K562 (cell line): ENCODE data around the gene PCSK6. TPM values are rescaled to one million over a fixed set of nuclear protein-coding genes. Genes with fewer than 3 reads are reported as not detected.
A peak's percentile ranks its signal among the peaks of the same experiment; 100 is the strongest.

Experiments
- ATAC-seq: fragments of 200-7000 bp; cut with Tn5 transposase; 3 replicates; pipeline ENCODE4 v1.9.1; 2020; ENCODE audit warnings: moderate library complexity
- BruUV-seq: library from RNA; stranded (reverse); fragments of 400-500 nt; replicated peaks from 2 replicates; lab custom pipeline; 2021; lab: Mats Ljungman, UMichigan
- CTCF ChIA-PET: fragments of 300-600 bp; formaldehyde crosslinking; extraction: SDS; loops from one replicate; lab custom pipeline; 2021; ENCODE audit warnings: low intra/inter-chr PET ratio; lab: Yijun Ruan, JAX
- POLR2A ChIA-PET: fragments of 300-600, 350-650 bp; sonication (Branson Sonifier 250); formaldehyde crosslinking; extraction: SDS; loops from one replicate; lab custom pipeline; 2021; ENCODE audit warnings: antibody characterized with exemption, inconsistent platforms; lab: Yijun Ruan, JAX
- DNase-seq, 4 experiments: peaks; one replicate each; pipeline versions ENCODE4 v3.0.0 to v3.0.0-alpha.2; 2011 to 2018; ENCODE audit warnings: low spot score in 3 of 4, mixed read lengths in 3 of 4; ENCODE audit errors: extremely low read depth in 1 of 4
- FAIRE-seq: peaks from 2 replicates; lab custom pipeline; 2011; peaks lifted over from hg19 to GRCh38; lab: Jason Lieb, UNC
- H2AFZ ChIP-seq: 2 replicates; pipeline ENCODE4 v1.6.0; 2011; ENCODE audit warnings: low read depth, low read length, control low read depth, inconsistent platforms
- H3K27ac ChIP-seq: fragments of 200-600 bp; 3 replicates; pipeline ENCODE4 v1.8.0; 2011; ENCODE audit warnings: low read depth, mild to moderate bottlenecking, control low read depth, inconsistent platforms, low read length, moderate library complexity, mixed read lengths; ENCODE audit errors: extremely low read depth
- H3K27me3 ChIP-seq, 2 experiments: fragments of 300-600 bp in 1 of 2; 2 replicates in 1 of 2; 3 replicates in 1 of 2; pipeline versions ENCODE4 v1.6.0 to v1.8.0; 2011; ENCODE audit warnings: inconsistent platforms in 2 of 2, low read length in 2 of 2, mild to moderate bottlenecking in 1 of 2, mixed read lengths in 1 of 2, moderate library complexity in 1 of 2; ENCODE audit not compliant: control insufficient read depth in 2 of 2, insufficient read depth in 2 of 2
- H3K36me3 ChIP-seq: fragments of 300-600 bp; 3 replicates; pipeline ENCODE4 v1.8.0; 2011; ENCODE audit warnings: mild to moderate bottlenecking, low read length, inconsistent platforms; ENCODE audit not compliant: control insufficient read depth, insufficient read depth
- H3K4me1 ChIP-seq, 2 experiments: fragments of 200-600 bp in 1 of 2; replicated peaks in 1 of 2; 2 replicates in 1 of 2; 3 replicates in 1 of 2; pipeline versions ENCODE4 v1.5.1 to v1.8.0; 2011; ENCODE audit warnings: inconsistent platforms in 2 of 2, low read length in 2 of 2, mild to moderate bottlenecking in 1 of 2, mixed read lengths in 1 of 2, moderate library complexity in 1 of 2; ENCODE audit not compliant: control insufficient read depth in 2 of 2, insufficient read depth in 2 of 2
- H3K4me2 ChIP-seq: 2 replicates; pipeline ENCODE4 v1.6.1; 2011; ENCODE audit warnings: low read length, control low read depth, inconsistent platforms, mixed read lengths; ENCODE audit not compliant: insufficient read depth
- H3K4me3 ChIP-seq: fragments of 200-600 bp; sonication (generic), shearing (Covaris generic); 2 replicates; pipeline ENCODE4 v1.5.1; 2016; ENCODE audit warnings: control low read depth, inconsistent platforms
- H3K79me2 ChIP-seq: fragments of 200-600 bp; 3 replicates; pipeline ENCODE4 v1.8.0; 2011; ENCODE audit warnings: low read length, inconsistent platforms; ENCODE audit not compliant: control insufficient read depth, insufficient read depth
- H3K9ac ChIP-seq, 2 experiments: 2 replicates each; pipeline versions ENCODE4 v1.6.0 to v1.6.1; 2011; ENCODE audit warnings: low read depth in 2 of 2, low read length in 2 of 2, control low read depth in 1 of 2, inconsistent platforms in 1 of 2, mild to moderate bottlenecking in 1 of 2, mixed read lengths in 1 of 2; ENCODE audit not compliant: insufficient read depth in 1 of 2
- H3K9me1 ChIP-seq: one replicate; pipeline ENCODE4 v1.6.0; 2011; ENCODE audit warnings: inconsistent platforms, mild to moderate bottlenecking, low read length, moderate library complexity; ENCODE audit not compliant: control insufficient read depth, insufficient read depth
- H3K9me3 ChIP-seq: replicated peaks from 2 replicates; pipeline ENCODE4 v1.5.1; 2011; ENCODE audit warnings: low read depth, low read length, inconsistent platforms; ENCODE audit not compliant: control insufficient read depth, insufficient read depth
- H4K20me1 ChIP-seq: replicated peaks from 2 replicates; pipeline ENCODE4 v1.6.1; 2011; ENCODE audit warnings: low read length, inconsistent platforms, mixed read lengths; ENCODE audit not compliant: control insufficient read depth, insufficient read depth
- BHLHE40 ChIP-seq: IDR thresholded peaks from 2 replicates; pipeline ENCODE4 v1.6.1; 2011; ENCODE audit warnings: low read length, improper control_type of control experiment
- HNRNPUL1 ChIP-seq: fragments of 200-400 bp; formaldehyde crosslinking; IDR thresholded peaks from 2 replicates; pipeline ENCODE4 v1.6.1; 2017; ENCODE audit warnings: low read length
- MTA1 ChIP-seq: fragments of 450-650 bp; IDR thresholded peaks from 2 replicates; pipeline ENCODE4 v1.6.1; 2017; ENCODE audit warnings: borderline replicate concordance
- PML ChIP-seq: IDR thresholded peaks from 2 replicates; pipeline ENCODE4 v1.6.1; 2012; ENCODE audit warnings: low read length, inconsistent platforms
- ZNF696 ChIP-seq: fragments of 250-450 bp; sonication (Bioruptor Pico); conservative IDR thresholded peaks from 2 replicates; pipeline ENCODE4 v1.4.0; 2020; ENCODE audit warnings: mild to moderate bottlenecking, moderate library complexity
- WGBS: fragments of 100-300 bp; shearing (Covaris generic); methylation state at CpG from one replicate; pipeline ENCODE4 v1.1.6; 2016; ENCODE audit warnings: low coverage, mixed read lengths; ENCODE audit not compliant: insufficient coverage; ENCODE audit errors: missing lambda C conversion rate; 5-methylcytosine and 5-hydroxymethylcytosine counted together
- in situ Hi-C: fragments of 300-500 bp; cut with MboI; formaldehyde crosslinking; loops from 4 replicates; pipeline ENCODE4 v1.15.0; 2018; ENCODE audit warnings: inconsistent platforms, mixed read lengths
- intact Hi-C: fragments of 100-400 bp; cut with micrococcal nuclease; formaldehyde crosslinking; loops from 2 replicates; pipeline ENCODE4 v1.14.2; 2022
- polyA plus RNA-seq, 8 experiments: library from polyadenylated mRNA; depleted of rRNA in 4 of 8; stranded (reverse) in 5 of 8; unstranded in 3 of 8; fragments of >200 nt; fragmentation: Nextera tagmentation in 2 of 8; fragmentation: Illumina TruSeq in 1 of 8; extraction: Ambion mirVana in 2 of 8; extraction: Trizol in 1 of 8; gene quantifications; 2 replicates each; pipeline versions ENCODE4 v1.2.1 to v1.2.3, GENCODE V29; 2011 to 2014; ENCODE audit warnings: inconsistent platforms in 1 of 8, missing spikeins in 1 of 8
- total RNA-seq, 7 experiments: library from RNA; depleted of rRNA in 6 of 7; stranded (reverse); fragments of >200 nt in 6 of 7; fragmentation: Illumina TruSeq in 2 of 7; extraction: Trizol in 2 of 7; gene quantifications; 2 replicates each; pipeline versions ENCODE4 v1.2.1 to v1.2.3, GENCODE V29; 2011 to 2021; ENCODE audit warnings: low replicate concordance in 1 of 7
- TF ChIP-seq, protein P1 (sequence below), 2 experiments: fragments of 450-650 bp; IDR thresholded peaks; 2 replicates each; pipeline ENCODE4 v1.6.1; 2016; ENCODE audit warnings: mild to moderate bottlenecking in 2 of 2, borderline replicate concordance in 1 of 2, low read depth in 1 of 2, moderate library complexity in 1 of 2
- TF ChIP-seq, protein P2 (sequence below): fragments of 200-800 bp; sonication (Bioruptor generic); IDR thresholded peaks from 2 replicates; pipeline ENCODE4 v1.6.1; 2017; ENCODE audit warnings: missing genetic modification characterization, missing compliant biosample characterization
- TF ChIP-seq, protein P3 (sequence below), 2 experiments: IDR thresholded peaks; 2 replicates each; pipeline ENCODE4 v1.6.1; 2011; ENCODE audit warnings: borderline replicate concordance in 1 of 2, control low read depth in 1 of 2, low read depth in 1 of 2, low read length in 1 of 2, mild to moderate bottlenecking in 1 of 2, mixed read lengths in 1 of 2, moderate library complexity in 1 of 2; ENCODE audit not compliant: insufficient read depth in 1 of 2, insufficient read length in 1 of 2, poor library complexity in 1 of 2, severe bottlenecking in 1 of 2; ENCODE audit errors: extremely low read depth in 1 of 2

The PCSK6 gene
- total and polyA plus RNA-seq, 9 of the 15 experiments (the other 6 are each of a cell fraction or from before 2014, with no cell fraction given): 2.2 to 32.6 (median 14.5) TPM

DNA sequence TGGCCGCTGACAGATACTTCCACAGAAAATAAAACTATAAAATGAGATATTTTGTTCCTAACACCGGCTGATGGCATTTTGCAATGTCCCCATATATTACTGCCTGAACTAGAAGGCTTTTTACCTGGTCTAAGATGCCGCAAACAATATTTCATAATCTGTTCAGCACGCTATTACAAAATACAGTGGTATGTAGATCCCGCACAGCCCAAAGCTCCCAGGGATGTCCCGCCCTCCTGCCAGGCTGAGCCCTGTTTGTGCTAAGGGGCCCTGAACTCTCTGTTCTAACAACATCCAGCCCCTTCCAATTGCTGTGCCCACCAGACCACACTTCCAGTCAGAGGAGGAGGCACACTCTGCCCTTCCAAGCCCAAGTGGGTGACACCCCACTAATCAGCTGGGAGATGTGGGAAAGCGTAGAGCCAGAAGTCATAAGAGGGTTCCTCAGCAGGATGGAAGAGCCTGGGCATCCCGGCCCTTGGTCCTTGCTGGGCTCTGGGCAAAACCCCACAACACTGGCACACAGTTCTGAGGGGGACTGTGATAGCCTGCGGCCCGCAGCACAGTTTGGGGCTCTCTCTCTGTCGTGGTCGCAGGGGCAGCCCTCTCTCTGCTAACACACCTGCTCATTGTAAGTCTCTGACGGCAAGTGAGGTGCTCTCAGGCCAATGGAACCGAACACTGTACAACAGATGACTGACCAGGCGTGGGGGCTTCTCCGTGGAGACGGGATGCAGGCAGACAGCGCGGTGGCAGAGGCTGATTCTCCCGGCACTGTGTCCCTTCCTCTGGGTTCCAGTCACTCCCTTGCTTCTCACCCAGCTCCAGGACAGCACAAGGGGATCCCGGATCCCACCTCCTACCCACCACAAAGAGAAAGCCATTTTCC, 55.2 kb downstream of the PCSK6 start:
- intact Hi-C loops (loop anchor here (10.0 kb wide), 1 partner anchor 211 kb away; no protein-coding TSS in a partner anchor), in situ Hi-C loops (no loop called here)
- BruUV-seq: no TSS peak
- H3K36me3 ChIP-seq: peaks cover 28% of the 10 kb centered on the region; the same call in 2 of the 3 replicates
- DNase-seq (no peak), ATAC-seq (no peak), FAIRE-seq (no peak)
- H3K9me1 ChIP-seq: no peaks in the 10 kb centered on the region
- H3K4me3 ChIP-seq: no peak overlapping the region
- no peak overlapping the region for H2AFZ ChIP-seq
- WGBS: 59% methylated on average over 16 of the region's 21 CpGs
- ChIA-PET POLR2A (interaction anchor here (0.5 to 1.3 kb wide), 2 partner anchors 12 to 27 kb away, joined by 3 to 4 read pairs; no protein-coding TSS in a partner anchor), CTCF (no interaction called here)
- H3K4me2 ChIP-seq: no peak overlapping the region
- peaks cover 0 to 3% of the 10 kb centered on the region in 2 experiments; a peak in 2 of 5 replicates for H3K4me1 ChIP-seq
- no peaks in the 10 kb centered on the region for H3K79me2 ChIP-seq
- peaks cover 0 to 4% of the 10 kb centered on the region in 2 experiments; a peak in 2 of 5 replicates for H3K27me3 ChIP-seq
- H3K9me3 ChIP-seq: no peaks in the 10 kb centered on the region
- no peaks in the 10 kb centered on the region; the same call in 1 of the 2 replicates for H4K20me1 ChIP-seq
- peak overlapping the region in 1 of 2 experiments; percentile 5; a peak in 1 of 4 replicates for H3K9ac ChIP-seq
- H3K27ac ChIP-seq: no peak overlapping the region
- TF ChIP-seq, protein P1, sequence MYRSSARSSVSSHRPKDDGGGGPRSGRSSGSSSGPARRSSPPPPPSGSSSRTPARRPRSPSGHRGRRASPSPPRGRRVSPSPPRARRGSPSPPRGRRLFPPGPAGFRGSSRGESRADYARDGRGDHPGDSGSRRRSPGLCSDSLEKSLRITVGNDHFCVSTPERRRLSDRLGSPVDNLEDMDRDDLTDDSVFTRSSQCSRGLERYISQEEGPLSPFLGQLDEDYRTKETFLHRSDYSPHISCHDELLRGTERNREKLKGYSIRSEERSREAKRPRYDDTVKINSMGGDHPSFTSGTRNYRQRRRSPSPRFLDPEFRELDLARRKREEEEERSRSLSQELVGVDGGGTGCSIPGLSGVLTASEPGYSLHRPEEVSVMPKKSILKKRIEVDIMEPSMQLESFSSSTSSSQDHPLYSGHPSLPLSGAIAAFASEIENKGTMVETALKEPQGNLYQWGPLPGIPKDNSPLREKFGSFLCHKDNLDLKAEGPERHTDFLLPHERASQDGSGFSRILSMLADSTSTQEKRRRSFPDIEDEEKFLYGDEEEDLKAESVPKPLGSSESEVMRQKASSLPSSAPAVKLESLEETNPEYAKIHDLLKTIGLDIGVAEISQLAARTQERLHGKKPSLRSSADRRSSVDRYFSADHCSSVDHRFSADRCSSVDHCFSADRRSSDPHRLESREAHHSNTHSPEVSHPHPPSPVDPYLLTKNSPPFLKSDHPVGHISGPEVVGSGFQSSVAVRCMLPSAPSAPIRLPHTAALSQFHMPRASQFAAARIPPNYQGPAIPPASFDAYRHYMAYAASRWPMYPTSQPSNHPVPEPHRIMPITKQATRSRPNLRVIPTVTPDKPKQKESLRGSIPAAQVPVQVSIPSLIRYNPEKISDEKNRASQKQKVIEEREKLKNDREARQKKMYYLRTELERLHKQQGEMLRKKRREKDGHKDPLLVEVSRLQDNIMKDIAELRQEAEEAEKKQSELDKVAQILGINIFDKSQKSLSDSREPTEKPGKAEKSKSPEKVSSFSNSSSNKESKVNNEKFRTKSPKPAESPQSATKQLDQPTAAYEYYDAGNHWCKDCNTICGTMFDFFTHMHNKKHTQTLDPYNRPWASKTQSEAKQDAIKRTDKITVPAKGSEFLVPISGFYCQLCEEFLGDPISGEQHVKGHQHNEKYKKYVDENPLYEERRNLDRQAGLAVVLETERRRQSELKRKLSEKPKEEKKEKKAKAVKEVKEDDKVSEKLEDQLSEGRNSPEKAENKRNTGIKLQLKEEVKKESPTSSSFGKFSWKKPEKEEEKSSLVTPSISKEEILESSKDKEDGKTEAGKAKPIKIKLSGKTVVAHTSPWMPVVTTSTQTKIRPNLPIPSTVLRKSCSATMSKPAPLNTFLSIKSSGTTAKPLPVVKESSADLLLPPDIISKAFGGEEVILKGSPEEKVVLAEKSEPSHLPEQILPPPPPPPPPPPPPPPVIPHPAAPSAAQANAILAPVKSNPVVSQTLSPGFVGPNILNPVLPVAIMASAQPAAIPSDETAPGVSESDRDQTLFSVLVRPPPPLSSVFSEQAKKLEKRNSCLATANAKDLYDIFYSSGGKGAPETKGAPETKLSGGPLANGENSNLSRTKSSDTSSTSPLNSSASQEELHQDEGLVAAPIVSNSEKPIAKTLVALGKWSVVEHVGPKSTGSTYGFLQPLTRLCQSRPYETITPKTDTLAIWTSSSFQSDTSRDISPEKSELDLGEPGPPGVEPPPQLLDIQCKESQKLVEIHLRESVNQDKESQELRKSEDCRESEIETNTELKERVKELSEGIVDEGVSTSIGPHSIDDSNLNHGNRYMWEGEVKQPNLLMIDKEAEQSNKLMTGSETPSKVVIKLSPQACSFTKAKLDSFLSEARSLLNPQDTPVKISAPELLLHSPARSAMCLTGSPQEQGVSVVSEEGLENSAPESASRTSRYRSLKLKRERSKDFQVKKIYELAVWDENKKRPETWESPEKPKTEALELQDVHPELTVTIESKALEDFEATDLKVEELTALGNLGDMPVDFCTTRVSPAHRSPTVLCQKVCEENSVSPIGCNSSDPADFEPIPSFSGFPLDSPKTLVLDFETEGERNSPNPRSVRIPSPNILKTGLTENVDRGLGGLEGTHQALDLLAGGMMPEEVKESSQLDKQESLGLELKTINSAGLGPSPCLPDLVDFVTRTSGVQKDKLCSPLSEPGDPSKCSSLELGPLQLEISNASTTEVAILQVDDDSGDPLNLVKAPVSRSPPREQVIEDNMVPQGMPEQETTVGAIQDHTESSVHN (IDR thresholded peaks at IDR 0.05; ENCODE audit: borderline replicate concordance in 1 of 2, low read depth in 1 of 2): no peak
- TF ChIP-seq, protein P2, sequence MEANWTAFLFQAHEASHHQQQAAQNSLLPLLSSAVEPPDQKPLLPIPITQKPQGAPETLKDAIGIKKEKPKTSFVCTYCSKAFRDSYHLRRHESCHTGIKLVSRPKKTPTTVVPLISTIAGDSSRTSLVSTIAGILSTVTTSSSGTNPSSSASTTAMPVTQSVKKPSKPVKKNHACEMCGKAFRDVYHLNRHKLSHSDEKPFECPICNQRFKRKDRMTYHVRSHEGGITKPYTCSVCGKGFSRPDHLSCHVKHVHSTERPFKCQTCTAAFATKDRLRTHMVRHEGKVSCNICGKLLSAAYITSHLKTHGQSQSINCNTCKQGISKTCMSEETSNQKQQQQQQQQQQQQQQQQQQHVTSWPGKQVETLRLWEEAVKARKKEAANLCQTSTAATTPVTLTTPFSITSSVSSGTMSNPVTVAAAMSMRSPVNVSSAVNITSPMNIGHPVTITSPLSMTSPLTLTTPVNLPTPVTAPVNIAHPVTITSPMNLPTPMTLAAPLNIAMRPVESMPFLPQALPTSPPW: no peak
- TF ChIP-seq PML: no peak
- no peak for TF ChIP-seq ZNF696
- no peak for TF ChIP-seq BHLHE40
- no peak for TF ChIP-seq HNRNPUL1
- TF ChIP-seq, protein P3, sequence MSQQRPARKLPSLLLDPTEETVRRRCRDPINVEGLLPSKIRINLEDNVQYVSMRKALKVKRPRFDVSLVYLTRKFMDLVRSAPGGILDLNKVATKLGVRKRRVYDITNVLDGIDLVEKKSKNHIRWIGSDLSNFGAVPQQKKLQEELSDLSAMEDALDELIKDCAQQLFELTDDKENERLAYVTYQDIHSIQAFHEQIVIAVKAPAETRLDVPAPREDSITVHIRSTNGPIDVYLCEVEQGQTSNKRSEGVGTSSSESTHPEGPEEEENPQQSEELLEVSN (IDR thresholded peaks at IDR 0.05; ENCODE audit: borderline replicate concordance in 1 of 2, extremely low read depth in 1 of 2, insufficient read depth in 1 of 2, insufficient read length in 1 of 2, low read depth in 1 of 2, low read length in 1 of 2, poor library complexity in 1 of 2, severe bottlenecking in 1 of 2): no peak
- TF ChIP-seq MTA1: no peak
